Testis (tissue), 3 donors: ENCODE data around the gene ANGEL2. TPM values are rescaled to one million over a fixed set of nuclear protein-coding genes. Genes with fewer than 3 reads are reported as not detected.

Experiments
- DNase-seq: peaks from one replicate; pipeline ENCODE4 v3.0.0-alpha.2; 2019
- H3K27ac ChIP-seq, 2 donors: fragments of 200-600 bp; sonication (generic); one replicate each; pipeline ENCODE4 v1.5.1; 2019
- H3K27me3 ChIP-seq: fragments of 200-600 bp; sonication (generic); one replicate; pipeline ENCODE4 v1.5.1; 2019
- H3K36me3 ChIP-seq: fragments of 200-600 bp; sonication (generic); one replicate; pipeline ENCODE4 v1.5.1; 2017; ENCODE audit warnings: low read depth; ENCODE audit errors: missing control alignments
- H3K4me1 ChIP-seq: fragments of 200-600 bp; sonication (generic); one replicate; pipeline ENCODE4 v1.5.1; 2019
- H3K4me3 ChIP-seq, 2 donors: fragments of 200-600 bp; sonication (generic); one replicate each; pipeline ENCODE4 v1.5.1; 2017 to 2019
- H3K9me3 ChIP-seq: fragments of 200-600 bp; sonication (generic); one replicate; pipeline ENCODE4 v1.5.1; 2017
- POLR2A ChIP-seq: fragments of 450-650 bp; IDR thresholded peaks from one replicate; pipeline ENCODE4 v1.6.1; 2017; ENCODE audit warnings: antibody characterized with exemption, mild to moderate bottlenecking, moderate library complexity
- WGBS, 2 donors: methylation state at CpG; one replicate each; pipeline ENCODE4 v1.1.5; 2018; 5-methylcytosine and 5-hydroxymethylcytosine counted together
- intact Hi-C: fragments of 100-400 bp; cut with DNase I; formaldehyde crosslinking; loops from one replicate; pipeline ENCODE4 v1.15.1; 2023; ENCODE audit warnings: low total_unique reads
- polyA plus RNA-seq: library from polyadenylated mRNA; stranded (reverse); fragments of 350-450 nt; fragmentation: Illumina TruSeq; extraction: RNeasy Lipid Tissue Mini Kit (QIAGEN cat#74804); gene quantifications from one replicate; pipeline ENCODE4 v1.2.3, GENCODE V29; 2014; ENCODE audit warnings: low read depth, low replicate concordance; ENCODE audit not compliant: insufficient read depth
- total RNA-seq, 2 donors: library from RNA; depleted of rRNA; stranded (reverse); fragments of >200 nt; gene quantifications; one replicate each; pipeline ENCODE4 v1.2.3, GENCODE V29; 2016
- TF ChIP-seq, protein P1 (sequence below), 3 experiments: fragments of 450-650 bp in 2 of 3; fragments of 200-600 bp in 1 of 3; sonication (generic) in 1 of 3; IDR thresholded peaks; one replicate each; pipeline ENCODE4 v1.5.1; 2016 to 2019; ENCODE audit warnings: antibody characterized with exemption in 3 of 3, mild to moderate bottlenecking in 2 of 3, moderate library complexity in 1 of 3

The ANGEL2 gene
- total and polyA plus RNA-seq, 3 donors from 2014 or later: 20.3 to 63.1 (median 49.1) TPM

DNA sequence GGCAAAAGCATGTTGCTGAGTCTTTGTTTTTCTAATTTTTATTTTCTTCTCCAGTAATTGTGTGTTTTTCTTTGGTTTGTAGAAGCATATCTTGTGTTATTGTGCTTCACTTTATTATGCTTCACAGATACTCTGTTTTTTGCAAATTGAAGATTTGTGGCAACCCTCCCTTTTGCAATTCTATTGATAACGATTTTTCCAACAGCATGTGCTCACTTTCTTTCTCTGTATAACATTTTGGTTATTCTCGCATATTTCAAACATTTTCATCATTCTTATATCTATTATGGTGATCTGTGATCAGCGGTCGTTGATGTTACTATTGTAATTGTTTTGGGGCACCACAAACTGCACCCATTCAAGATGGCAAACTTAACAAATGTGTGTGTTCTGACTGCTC lies 3.8 kb upstream of the ANGEL2 start:
- intact Hi-C loops: no loop called here

DNA sequence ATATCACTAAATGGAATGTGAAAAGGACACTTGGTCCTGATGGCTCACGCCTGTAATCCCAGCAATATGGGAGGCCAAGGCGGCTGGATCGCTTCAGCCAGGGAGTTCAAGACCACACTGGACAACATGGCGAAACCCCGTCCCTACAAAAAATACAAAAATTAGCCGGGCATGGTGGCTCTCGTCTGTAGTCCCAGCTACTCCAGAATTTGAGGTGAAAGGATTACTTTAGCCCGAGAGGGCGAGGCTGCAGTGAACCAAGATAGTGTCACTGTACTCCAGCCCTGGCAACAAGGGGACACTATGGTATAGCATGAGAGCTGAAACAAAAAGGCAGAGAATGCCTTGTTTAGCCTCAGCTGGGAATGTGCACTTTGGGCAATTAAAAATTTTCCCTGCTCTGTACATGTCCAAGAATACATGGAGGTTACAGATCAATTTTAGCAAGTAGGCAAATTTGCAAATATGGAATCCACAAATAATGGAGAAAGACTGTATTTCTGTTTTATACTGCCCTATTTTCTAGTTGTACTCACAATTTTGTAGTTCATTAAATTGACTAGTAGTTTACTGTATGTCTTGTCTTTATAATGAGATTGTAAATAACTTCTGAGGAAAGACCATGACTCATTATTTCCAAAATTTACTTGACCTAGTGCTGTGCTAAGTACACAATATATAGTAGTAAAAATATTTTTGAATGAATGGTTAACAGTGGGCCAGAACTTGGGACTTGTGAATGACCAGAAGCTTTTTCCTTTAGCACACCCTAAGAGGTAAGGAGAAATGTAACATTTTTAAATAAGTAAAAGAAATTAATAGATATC lies 2.0 kb upstream of the ANGEL2 start:
- no peaks in the 10 kb centered on the region for H3K36me3 ChIP-seq
- intact Hi-C loops: no loop called here
- 79 to 84% methylated on average over 9 of the region's 9 CpGs for WGBS, 2 donors
- H3K27ac ChIP-seq: no peak overlapping the region
- no peak for DNase-seq
- no peaks in the 10 kb centered on the region for H3K27me3 ChIP-seq
- no peak overlapping the region for H3K4me3 ChIP-seq
- H3K4me1 ChIP-seq: peaks cover 13% of the 10 kb centered on the region
- TF ChIP-seq, protein P1, sequence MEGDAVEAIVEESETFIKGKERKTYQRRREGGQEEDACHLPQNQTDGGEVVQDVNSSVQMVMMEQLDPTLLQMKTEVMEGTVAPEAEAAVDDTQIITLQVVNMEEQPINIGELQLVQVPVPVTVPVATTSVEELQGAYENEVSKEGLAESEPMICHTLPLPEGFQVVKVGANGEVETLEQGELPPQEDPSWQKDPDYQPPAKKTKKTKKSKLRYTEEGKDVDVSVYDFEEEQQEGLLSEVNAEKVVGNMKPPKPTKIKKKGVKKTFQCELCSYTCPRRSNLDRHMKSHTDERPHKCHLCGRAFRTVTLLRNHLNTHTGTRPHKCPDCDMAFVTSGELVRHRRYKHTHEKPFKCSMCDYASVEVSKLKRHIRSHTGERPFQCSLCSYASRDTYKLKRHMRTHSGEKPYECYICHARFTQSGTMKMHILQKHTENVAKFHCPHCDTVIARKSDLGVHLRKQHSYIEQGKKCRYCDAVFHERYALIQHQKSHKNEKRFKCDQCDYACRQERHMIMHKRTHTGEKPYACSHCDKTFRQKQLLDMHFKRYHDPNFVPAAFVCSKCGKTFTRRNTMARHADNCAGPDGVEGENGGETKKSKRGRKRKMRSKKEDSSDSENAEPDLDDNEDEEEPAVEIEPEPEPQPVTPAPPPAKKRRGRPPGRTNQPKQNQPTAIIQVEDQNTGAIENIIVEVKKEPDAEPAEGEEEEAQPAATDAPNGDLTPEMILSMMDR (IDR thresholded peaks at IDR 0.05): no peak
- TF ChIP-seq POLR2A: no peak
- H3K9me3 ChIP-seq: no peaks in the 10 kb centered on the region

More for the DNA sequence above, 3.8 kb upstream of the ANGEL2 start:
- no peaks in the 10 kb centered on the region for H3K27me3 ChIP-seq
- H3K27ac ChIP-seq: no peak overlapping the region
- H3K9me3 ChIP-seq: no peaks in the 10 kb centered on the region
- DNase-seq: no peak
- no peak for TF ChIP-seq POLR2A
- TF ChIP-seq, protein P1 (IDR thresholded peaks at IDR 0.05): no peak
- WGBS, 2 donors: 92 to 94% methylated on average over 4 of the region's 4 CpGs
- peaks cover 3% of the 10 kb centered on the region for H3K4me1 ChIP-seq
- H3K4me3 ChIP-seq: no peak overlapping the region
- H3K36me3 ChIP-seq: no peaks in the 10 kb centered on the region

DNA sequence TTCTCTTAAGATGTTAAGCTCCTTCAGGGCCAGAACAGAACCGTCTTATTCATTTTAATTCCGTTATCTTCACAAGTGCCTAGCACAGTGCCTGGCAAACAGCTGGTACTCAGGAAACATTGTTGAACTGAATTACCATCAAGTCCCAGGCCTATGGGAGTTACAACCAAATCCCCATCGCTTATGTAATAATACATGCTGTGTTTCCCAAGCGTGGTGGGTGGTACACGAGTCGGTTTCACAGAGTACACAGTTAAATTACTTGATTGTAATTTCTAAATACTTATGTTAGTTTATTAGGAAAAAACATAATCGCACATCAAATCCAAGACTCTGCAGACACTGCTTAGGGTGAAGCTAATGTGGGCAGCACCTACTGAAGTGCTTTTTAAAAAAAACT lies 1.0 kb downstream of the ANGEL2 start:
- TF ChIP-seq, protein P1 (IDR thresholded peaks at IDR 0.05): no peak
- no peak for TF ChIP-seq POLR2A
- no peaks in the 10 kb centered on the region for H3K36me3 ChIP-seq
- peak overlapping the region; percentile 89 to 91 for H3K27ac ChIP-seq
- no peaks in the 10 kb centered on the region for H3K9me3 ChIP-seq
- intact Hi-C loops: no loop called here
- H3K4me3 ChIP-seq: peak overlapping the region; percentile 82 to 98
- H3K4me1 ChIP-seq: peaks cover 13% of the 10 kb centered on the region
- peak; percentile 26 for DNase-seq
- H3K27me3 ChIP-seq: no peaks in the 10 kb centered on the region
- 9 to 12% methylated on average over 7 of the region's 7 CpGs for WGBS, 2 donors

DNA sequence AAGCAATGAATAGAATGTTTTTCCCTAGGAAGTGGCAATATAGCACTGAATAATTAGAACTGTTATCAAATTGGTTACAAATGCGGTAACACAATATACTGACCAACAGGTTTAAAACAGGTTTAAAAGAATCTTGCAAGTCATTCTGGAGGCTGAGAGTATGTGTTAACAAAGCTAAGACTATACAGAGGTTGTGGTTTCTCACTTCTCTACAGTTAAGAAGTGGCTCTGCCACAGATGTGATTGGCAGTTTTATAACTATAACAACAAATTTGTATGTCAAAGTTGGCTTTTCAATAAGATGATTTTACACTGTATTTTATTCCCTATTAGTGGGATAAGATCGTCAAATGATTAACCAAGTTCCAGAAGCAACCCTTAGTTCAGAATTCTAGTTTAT lies 7.1 kb downstream of the ANGEL2 start:
- H3K4me1 ChIP-seq: peaks cover 3% of the 10 kb centered on the region
- H3K4me3 ChIP-seq: no peak overlapping the region
- no peaks in the 10 kb centered on the region for H3K9me3 ChIP-seq
- no peaks in the 10 kb centered on the region for H3K27me3 ChIP-seq
- 83 to 91% methylated on average over 2 of the region's 2 CpGs for WGBS, 2 donors
- intact Hi-C loops: no loop called here
- TF ChIP-seq, protein P1 (IDR thresholded peaks at IDR 0.05): no peak
- no peak for TF ChIP-seq POLR2A
- no peak overlapping the region for H3K27ac ChIP-seq
- DNase-seq: no peak
- H3K36me3 ChIP-seq: no peaks in the 10 kb centered on the region

DNA sequence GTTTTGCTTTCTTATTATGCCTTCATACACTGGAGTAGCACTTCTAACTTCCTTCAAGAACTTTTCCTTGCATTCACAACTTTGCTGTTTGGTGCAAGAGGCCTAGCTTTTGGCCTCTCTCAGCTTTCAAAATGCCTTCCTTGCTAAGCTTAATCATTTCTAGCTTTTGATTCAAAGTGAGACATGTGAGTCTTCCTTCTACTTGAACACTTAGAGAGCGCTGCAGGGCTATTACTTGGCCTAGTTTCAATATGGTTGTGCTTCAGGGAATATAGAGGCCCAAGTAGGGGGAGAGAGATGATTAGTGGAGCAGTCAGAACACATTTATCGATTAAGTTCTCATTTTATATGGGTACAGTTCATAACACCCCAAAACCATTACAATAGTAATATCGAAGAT lies 12.4 kb downstream of the ANGEL2 start:
- H3K9me3 ChIP-seq: no peaks in the 10 kb centered on the region
- WGBS, 2 donors: 89 to 97% methylated on average over 3 of the region's 3 CpGs
- TF ChIP-seq, protein P1 (IDR thresholded peaks at IDR 0.05): no peak
- TF ChIP-seq POLR2A: no peak
- no peak overlapping the region for H3K4me3 ChIP-seq
- no peaks in the 10 kb centered on the region for H3K27me3 ChIP-seq
- DNase-seq: no peak
- no peak overlapping the region for H3K27ac ChIP-seq
- H3K36me3 ChIP-seq: no peaks in the 10 kb centered on the region
- intact Hi-C loops: no loop called here
- H3K4me1 ChIP-seq: no peaks in the 10 kb centered on the region
